H1 (cell line): ENCODE data around the gene CPED1. TPM values are rescaled to one million over a fixed set of nuclear protein-coding genes. Genes with fewer than 3 reads are reported as not detected.

ENCODE experiments used
- CTCF ChIA-PET: fragments of 300-600 bp; sonication (Branson Sonifier 250); formaldehyde crosslinking; loops from one replicate; lab custom pipeline; 2021; ENCODE audit not compliant: partially characterized antibody; lab: Charles Lee
- POLR2A ChIA-PET: fragments of 300-600 bp; sonication (Branson Sonifier 250); formaldehyde crosslinking; loops from one replicate; lab custom pipeline; 2021; ENCODE audit warnings: inconsistent platforms; ENCODE audit not compliant: partially characterized antibody; lab: Charles Lee
- DNase-seq, 2 experiments: peaks; one replicate each; pipeline versions ENCODE4 v3.0.0 to v3.0.0-alpha.2; 2010 to 2022; ENCODE audit warnings: low spot score in 2 of 2, low read depth in 1 of 2, mixed read lengths in 1 of 2
- FAIRE-seq: peaks from 2 replicates; lab custom pipeline; 2011; peaks lifted over from hg19 to GRCh38; lab: Jason Lieb, UNC
- H2AFZ ChIP-seq: 2 replicates; pipeline ENCODE4 v1.8.1; 2012; ENCODE audit warnings: low read length, inconsistent platforms
- H2AK5ac ChIP-seq: 2 replicates; pipeline ENCODE4 v1.6.1; 2013; ENCODE audit warnings: low read depth, low read length
- H2BK120ac ChIP-seq: replicated peaks from 2 replicates; pipeline ENCODE3; 2013; ENCODE audit warnings: low read depth, low read length, inconsistent platforms
- H2BK12ac ChIP-seq: 2 replicates; pipeline ENCODE4 v1.6.1; 2013; ENCODE audit warnings: low read depth, low read length
- H2BK15ac ChIP-seq: 2 replicates; pipeline ENCODE4 v1.6.1; 2013; ENCODE audit warnings: low read length
- H2BK20ac ChIP-seq: 2 replicates; pipeline ENCODE4 v1.6.1; 2013; ENCODE audit warnings: low read length
- H2BK5ac ChIP-seq: 2 replicates; pipeline ENCODE4 v1.6.1; 2013; ENCODE audit warnings: low read depth, low read length
- H3K14ac ChIP-seq: 2 replicates; pipeline ENCODE4 v1.6.1; 2013; ENCODE audit warnings: inconsistent platforms; ENCODE audit not compliant: insufficient read length
- H3K18ac ChIP-seq: 2 replicates; pipeline ENCODE4 v1.6.1; 2013; ENCODE audit warnings: low read length; ENCODE audit errors: extremely low read depth
- H3K23ac ChIP-seq: 2 replicates; pipeline ENCODE4 v1.6.1; 2013; ENCODE audit warnings: inconsistent platforms; ENCODE audit not compliant: insufficient read length
- H3K23me2 ChIP-seq: 2 replicates; pipeline ENCODE4 v1.6.1; 2013; ENCODE audit warnings: low read depth, low read length
- H3K27ac ChIP-seq: 2 replicates; pipeline ENCODE4 v1.6.1; 2011; ENCODE audit warnings: low read depth, low read length, inconsistent platforms
- H3K27me3 ChIP-seq, 4 experiments: replicated peaks in 1 of 4; 1 replicate in 1 of 4; 2 replicates in 3 of 4; pipeline versions ENCODE4 v1.6.1 to v1.8.1; 2011 to 2013; ENCODE audit warnings: low read length in 3 of 4, mild to moderate bottlenecking in 3 of 4, inconsistent platforms in 2 of 4, mixed read lengths in 2 of 4, moderate library complexity in 1 of 4; ENCODE audit not compliant: control insufficient read depth in 3 of 4, insufficient read depth in 3 of 4; ENCODE audit errors: extremely low read depth in 1 of 4
- H3K36me3 ChIP-seq, 4 experiments: 2 replicates each; pipeline versions ENCODE4 v1.6.1 to v1.8.1; 2011 to 2013; ENCODE audit warnings: mild to moderate bottlenecking in 4 of 4, low read length in 3 of 4, moderate library complexity in 2 of 4, control low read depth in 1 of 4, inconsistent platforms in 1 of 4; ENCODE audit not compliant: insufficient read depth in 4 of 4, control insufficient read depth in 2 of 4
- H3K4ac ChIP-seq: replicated peaks from 2 replicates; pipeline ENCODE3; 2013; ENCODE audit warnings: low read length, low read depth, mixed read lengths, inconsistent platforms; ENCODE audit not compliant: insufficient read length
- H3K4me1 ChIP-seq, 4 experiments: replicated peaks in 1 of 4; 1 replicate in 1 of 4; 2 replicates in 3 of 4; pipeline versions ENCODE4 v1.6.1 to v1.8.1; 2011 to 2013; ENCODE audit warnings: low read length in 3 of 4, inconsistent platforms in 2 of 4, mixed read lengths in 1 of 4; ENCODE audit not compliant: insufficient read depth in 4 of 4, control insufficient read depth in 3 of 4
- H3K4me2 ChIP-seq, 2 experiments: 2 replicates each; pipeline versions ENCODE4 v1.6.1 to v1.8.1; 2011 to 2013; ENCODE audit warnings: low read depth in 2 of 2, low read length in 2 of 2, control low read depth in 1 of 2, inconsistent platforms in 1 of 2, mild to moderate bottlenecking in 1 of 2; ENCODE audit not compliant: insufficient read depth in 1 of 2
- H3K4me3 ChIP-seq, 4 experiments: fragments of 200-600, 300-600 bp in 1 of 4; sonication (generic), shearing (Covaris generic), sonication (Bioruptor Twin) in 1 of 4; 2 replicates each; pipeline versions ENCODE4 v1.5.1 to v1.8.1; 2011 to 2016; ENCODE audit warnings: low read length in 4 of 4, low read depth in 3 of 4, control low read depth in 2 of 4, inconsistent platforms in 2 of 4, mild to moderate bottlenecking in 2 of 4, mixed read lengths in 1 of 4, moderate library complexity in 1 of 4; ENCODE audit not compliant: insufficient read depth in 2 of 4; ENCODE audit errors: extremely low read depth in 1 of 4
- H3K56ac ChIP-seq: replicated peaks from 2 replicates; pipeline ENCODE3; 2013; ENCODE audit warnings: low read depth, mild to moderate bottlenecking, mixed read lengths, low read length, inconsistent platforms; ENCODE audit not compliant: insufficient read length
- H3K79me1 ChIP-seq: 2 replicates; pipeline ENCODE4 v1.6.1; 2013; ENCODE audit warnings: low read depth, low read length, control low read depth
- H3K79me2 ChIP-seq, 2 experiments: 2 replicates each; pipeline versions ENCODE4 v1.6.1 to v1.8.1; 2012 to 2013; ENCODE audit warnings: low read length in 2 of 2, mild to moderate bottlenecking in 2 of 2, inconsistent platforms in 1 of 2; ENCODE audit not compliant: insufficient read depth in 2 of 2, control insufficient read depth in 1 of 2
- H3K9ac ChIP-seq, 4 experiments: replicated peaks in 1 of 4; 1 replicate in 1 of 4; 2 replicates in 3 of 4; pipeline versions ENCODE4 v1.6.1 to v1.8.1; 2011 to 2013; ENCODE audit warnings: low read depth in 3 of 4, low read length in 3 of 4, control low read depth in 2 of 4, mild to moderate bottlenecking in 2 of 4, moderate library complexity in 2 of 4, inconsistent platforms in 1 of 4; ENCODE audit errors: extremely low read depth in 1 of 4
- H3K9me3 ChIP-seq, 2 experiments: 2 replicates each; pipeline versions ENCODE4 v1.6.1 to v1.8.1; 2012 to 2013; ENCODE audit warnings: mild to moderate bottlenecking in 2 of 2, moderate library complexity in 2 of 2, control low read depth in 1 of 2, inconsistent platforms in 1 of 2, low read depth in 1 of 2, low read length in 1 of 2, mixed read lengths in 1 of 2; ENCODE audit not compliant: insufficient read depth in 2 of 2
- H4K20me1 ChIP-seq, 2 experiments: replicated peaks in 1 of 2; 2 replicates each; pipeline versions ENCODE3 to v1.8.1; 2011 to 2013; ENCODE audit warnings: inconsistent platforms in 2 of 2, low read length in 2 of 2, mild to moderate bottlenecking in 1 of 2; ENCODE audit not compliant: insufficient read depth in 2 of 2, control insufficient read depth in 1 of 2
- H4K5ac ChIP-seq: 2 replicates; pipeline ENCODE4 v1.6.1; 2013; ENCODE audit warnings: low read length, low read depth, mixed read lengths, inconsistent platforms; ENCODE audit not compliant: insufficient read length
- H4K8ac ChIP-seq: 2 replicates; pipeline ENCODE4 v1.8.0; 2013; ENCODE audit warnings: mild to moderate bottlenecking, moderate library complexity, low read length, inconsistent platforms; ENCODE audit not compliant: insufficient read depth; ENCODE audit errors: extremely low read depth
- H4K91ac ChIP-seq: replicated peaks from 2 replicates; pipeline ENCODE3; 2013; ENCODE audit warnings: low read length, mixed read lengths, inconsistent platforms; ENCODE audit not compliant: insufficient read length
- CBX5 ChIP-seq: fragments of 300-800, 300-1000 bp; sonication (generic); IDR thresholded peaks from 2 replicates; pipeline ENCODE4 v1.7.1; 2016; ENCODE audit warnings: antibody characterized with exemption, low read length, low read depth
- CBX8 ChIP-seq: fragments of 300-800, 300-1000 bp; sonication (generic); IDR thresholded peaks from 2 replicates; pipeline ENCODE4 v1.7.1; 2016; ENCODE audit warnings: low read depth, low read length, borderline replicate concordance
- CEBPB ChIP-seq: IDR thresholded peaks from 2 replicates; pipeline ENCODE4 v1.6.1; 2012; ENCODE audit warnings: low read depth, low read length
- CTBP2 ChIP-seq: IDR thresholded peaks from 2 replicates; pipeline ENCODE4 v1.7.0; 2011; ENCODE audit warnings: borderline replicate concordance, mild to moderate bottlenecking, moderate library complexity, mixed read lengths, low read length; ENCODE audit not compliant: insufficient read depth, insufficient read length
- NRF1 ChIP-seq: IDR thresholded peaks from 2 replicates; pipeline ENCODE4 v1.6.1; 2011; ENCODE audit warnings: mild to moderate bottlenecking, low read depth, low read length, improper control_type of control experiment
- POU5F1 ChIP-seq: IDR thresholded peaks from 2 replicates; pipeline ENCODE4 v1.6.1; 2011; ENCODE audit warnings: low read depth, mild to moderate bottlenecking, low read length, moderate library complexity
- RFX5 ChIP-seq: IDR thresholded peaks from 2 replicates; pipeline ENCODE4 v1.6.1; 2011; ENCODE audit warnings: low read depth, low read length, improper control_type of control experiment, borderline replicate concordance
- RXRA ChIP-seq: IDR thresholded peaks from 2 replicates; pipeline ENCODE4 v1.6.1; 2011; ENCODE audit warnings: low read depth, mild to moderate bottlenecking, low read length, moderate library complexity; ENCODE audit not compliant: insufficient read depth
- SIN3A ChIP-seq, 2 experiments: IDR thresholded peaks in 1 of 2; conservative IDR thresholded peaks in 1 of 2; 2 replicates each; pipeline ENCODE4 v1.6.1; 2011 to 2012; ENCODE audit warnings: low read length in 2 of 2, improper control_type of control experiment in 1 of 2, low read depth in 1 of 2, mild to moderate bottlenecking in 1 of 2
- TEAD4 ChIP-seq: IDR thresholded peaks from 2 replicates; pipeline ENCODE4 v1.6.1; 2012; ENCODE audit warnings: low read depth, low read length, inconsistent platforms, mixed read lengths
- WGBS, 2 experiments: shearing (Covaris generic) in 1 of 2; methylation state at CpG; one replicate each; pipeline versions ENCODE4 v1.1.6 to v1.1.7; 2013 to 2015; ENCODE audit warnings: low lambda C conversion rate in 2 of 2, mixed read lengths in 2 of 2, inconsistent platforms in 1 of 2, low coverage in 1 of 2, missing lambda C conversion rate in 1 of 2; ENCODE audit not compliant: insufficient replicate concordance in 2 of 2, insufficient coverage in 1 of 2, insufficient read length in 1 of 2; ENCODE audit errors: extremely low coverage in 1 of 2, missing lambda C conversion rate in 1 of 2; 5-methylcytosine and 5-hydroxymethylcytosine counted together
- polyA plus RNA-seq, 7 experiments: library from polyadenylated mRNA; depleted of rRNA in 3 of 7; stranded (reverse) in 5 of 7; unstranded in 2 of 7; fragments of >200 nt in 5 of 7; fragments of 200-250 nt in 2 of 7; gene quantifications; 1 replicate in 5 of 7; 2 replicates in 1 of 7; 4 replicates in 1 of 7; pipeline versions ENCODE4 v1.2.1 to v1.2.3, GENCODE V29; 2011 to 2013; ENCODE audit warnings: missing spikeins in 2 of 7, mixed read lengths in 2 of 7
- total RNA-seq: library from RNA; stranded (reverse); fragmentation: NEBNext Ultra II Directional; extraction: Animal tissue kit (Norgen Biotek cat#: 25700); gene quantifications from 2 replicates; pipeline ENCODE4 v1.2.1, GENCODE V29; 2021
- TF ChIP-seq, protein P1 (sequence below): IDR thresholded peaks from 2 replicates; pipeline ENCODE4 v1.6.1; 2011; ENCODE audit warnings: low read depth, mild to moderate bottlenecking, low read length; ENCODE audit not compliant: insufficient read depth
- TF ChIP-seq, protein P2 (sequence below): IDR thresholded peaks from 2 replicates; pipeline ENCODE4 v1.6.1; 2012; ENCODE audit warnings: low read length, inconsistent platforms

The CPED1 gene
- total and polyA plus RNA-seq, 2 of the 8 experiments (the other 6 are each of a cell fraction or from before 2014, with no cell fraction given): 0.08 to 0.39 TPM

DNA sequence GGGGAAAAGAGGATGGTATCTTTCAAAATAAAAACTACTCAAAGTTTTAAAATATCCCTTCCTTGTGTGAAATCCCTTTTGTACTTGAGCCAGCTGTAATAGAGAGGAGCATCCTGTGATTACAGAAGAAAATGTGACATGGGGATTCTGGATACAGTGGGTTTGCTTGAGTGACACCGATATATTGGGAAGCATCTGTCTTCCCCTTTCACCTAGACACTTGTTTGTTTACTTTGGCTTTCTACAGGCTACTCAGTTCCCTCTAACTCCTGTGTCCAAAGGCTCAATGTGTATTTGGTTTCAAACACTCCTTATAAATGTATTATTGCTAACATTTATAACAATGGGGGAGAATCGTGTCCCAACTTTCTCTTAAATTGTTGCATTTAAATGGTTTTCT is 24.4 kb downstream of the CPED1 start:
- DNase-seq (no peak), FAIRE-seq (no peak)
- Histone ChIP-seq H3K79me2 (no peaks in the 10 kb centered on the region), H3K4me1 (no peaks in the 10 kb centered on the region), H3K36me3 (no peaks in the 10 kb centered on the region), H3K9me3 (no peaks in the 10 kb centered on the region), H3K9ac (no peak overlapping the region), H3K4me3 (no peak overlapping the region), H3K23ac (no peak overlapping the region), H3K18ac (no peak overlapping the region), H2BK20ac (no peak overlapping the region), H2BK5ac (no peak overlapping the region), H4K5ac (no peak overlapping the region), H3K4ac (no peak overlapping the region), H3K23me2 (no peaks in the 10 kb centered on the region), H4K91ac (no peak overlapping the region), H4K8ac (no peak overlapping the region), H2BK120ac (no peak overlapping the region), H2AFZ (no peak overlapping the region), H3K14ac (no peak overlapping the region), H3K79me1 (no peaks in the 10 kb centered on the region), H3K56ac (no peak overlapping the region), H3K27me3 (no peaks in the 10 kb centered on the region), H3K27ac (no peak overlapping the region), H3K4me2 (no peak overlapping the region), H2BK12ac (no peak overlapping the region), H4K20me1 (no peaks in the 10 kb centered on the region), H2BK15ac (no peak overlapping the region), H2AK5ac (no peak overlapping the region)
- WGBS, 2 experiments: 95% methylated on average over 2 of the region's 2 CpGs; no CpG with 5 or more reads in 1 of the 2 experiments
- ChIA-PET CTCF (no interaction called here), POLR2A (no interaction called here)
- TF ChIP-seq SIN3A (conservative IDR thresholded peaks at IDR 0.05 in 1 of 2, IDR thresholded peaks at IDR 0.05 in 1 of 2; ENCODE audit: low read depth in 1 of 2, low read length in 2 of 2) (no peak), NRF1 (no peak), CBX5 (no peak), POU5F1 (no peak), TEAD4 (no peak), CEBPB (no peak), RXRA (no peak), RFX5 (no peak), CBX8 (no peak), CTBP2 (no peak)
- TF ChIP-seq, protein P1, sequence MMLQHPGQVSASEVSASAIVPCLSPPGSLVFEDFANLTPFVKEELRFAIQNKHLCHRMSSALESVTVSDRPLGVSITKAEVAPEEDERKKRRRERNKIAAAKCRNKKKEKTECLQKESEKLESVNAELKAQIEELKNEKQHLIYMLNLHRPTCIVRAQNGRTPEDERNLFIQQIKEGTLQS: no peak
- TF ChIP-seq, protein P2, sequence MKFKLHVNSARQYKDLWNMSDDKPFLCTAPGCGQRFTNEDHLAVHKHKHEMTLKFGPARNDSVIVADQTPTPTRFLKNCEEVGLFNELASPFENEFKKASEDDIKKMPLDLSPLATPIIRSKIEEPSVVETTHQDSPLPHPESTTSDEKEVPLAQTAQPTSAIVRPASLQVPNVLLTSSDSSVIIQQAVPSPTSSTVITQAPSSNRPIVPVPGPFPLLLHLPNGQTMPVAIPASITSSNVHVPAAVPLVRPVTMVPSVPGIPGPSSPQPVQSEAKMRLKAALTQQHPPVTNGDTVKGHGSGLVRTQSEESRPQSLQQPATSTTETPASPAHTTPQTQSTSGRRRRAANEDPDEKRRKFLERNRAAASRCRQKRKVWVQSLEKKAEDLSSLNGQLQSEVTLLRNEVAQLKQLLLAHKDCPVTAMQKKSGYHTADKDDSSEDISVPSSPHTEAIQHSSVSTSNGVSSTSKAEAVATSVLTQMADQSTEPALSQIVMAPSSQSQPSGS: no peak
